H9 (cell line): ENCODE measurements around the gene SMIM41. TPM values are rescaled to one million over a fixed set of nuclear protein-coding genes. Genes with fewer than 3 reads are reported as not detected.

Source experiments
- DNase-seq: peaks from one replicate; pipeline ENCODE4 v3.0.0-alpha.2; 2017
- H2AFZ ChIP-seq: one replicate; pipeline ENCODE4 v1.6.1; 2013; ENCODE audit warnings: mild to moderate bottlenecking, low read length, control low read depth, moderate library complexity
- H2AK5ac ChIP-seq: 2 replicates; pipeline ENCODE4 v1.6.1; 2013; ENCODE audit warnings: low read length, control low read depth, mixed read lengths; ENCODE audit not compliant: insufficient read length
- H2BK120ac ChIP-seq: one replicate; pipeline ENCODE4 v1.6.1; 2013; ENCODE audit warnings: low read depth, mild to moderate bottlenecking, low read length, control low read depth, inconsistent platforms; ENCODE audit not compliant: poor library complexity, severe bottlenecking
- H2BK12ac ChIP-seq: 2 replicates; pipeline ENCODE4 v1.6.1; 2013; ENCODE audit warnings: low read length, control low read depth, mixed read lengths, low read depth; ENCODE audit not compliant: insufficient read length
- H2BK15ac ChIP-seq: 2 replicates; pipeline ENCODE4 v1.6.1; 2013; ENCODE audit warnings: low read depth, low read length, control low read depth
- H2BK20ac ChIP-seq: one replicate; pipeline ENCODE4 v1.6.1; 2013; ENCODE audit warnings: low read depth, mild to moderate bottlenecking, low read length, control low read depth, inconsistent platforms; ENCODE audit not compliant: poor library complexity, severe bottlenecking
- H2BK5ac ChIP-seq: 2 replicates; pipeline ENCODE4 v1.6.1; 2013; ENCODE audit warnings: low read length, control low read depth, mixed read lengths; ENCODE audit not compliant: insufficient read length
- H3K14ac ChIP-seq: 2 replicates; pipeline ENCODE4 v1.6.1; 2013; ENCODE audit warnings: low read length, control low read depth; ENCODE audit not compliant: insufficient read depth
- H3K18ac ChIP-seq: 2 replicates; pipeline ENCODE4 v1.6.1; 2013; ENCODE audit warnings: low read depth, mild to moderate bottlenecking, mixed read lengths, low read length, control low read depth; ENCODE audit not compliant: insufficient read length
- H3K23ac ChIP-seq: 2 replicates; pipeline ENCODE4 v1.6.1; 2013; ENCODE audit warnings: low read length, control low read depth, mixed read lengths, low read depth; ENCODE audit not compliant: insufficient read length
- H3K23me2 ChIP-seq: 2 replicates; pipeline ENCODE4 v1.6.1; 2013; ENCODE audit warnings: low read depth, mild to moderate bottlenecking, mixed read lengths, low read length, control low read depth; ENCODE audit not compliant: insufficient read length, poor library complexity, severe bottlenecking
- H3K27ac ChIP-seq: 2 replicates; pipeline ENCODE4 v1.5.1; 2013; ENCODE audit warnings: low read length, control low read depth, mixed read lengths, low read depth; ENCODE audit not compliant: insufficient read length
- H3K27me3 ChIP-seq: 2 replicates; pipeline ENCODE4 v1.6.1; 2013; ENCODE audit warnings: low read length, control low read depth, inconsistent platforms; ENCODE audit not compliant: insufficient read depth
- H3K4ac ChIP-seq: 2 replicates; pipeline ENCODE4 v1.6.1; 2013; ENCODE audit warnings: low read depth, mild to moderate bottlenecking, control low read depth, inconsistent platforms, low read length, moderate library complexity
- H3K4me1 ChIP-seq: 2 replicates; pipeline ENCODE4 v1.6.1; 2013; ENCODE audit warnings: low read length, control low read depth, inconsistent platforms; ENCODE audit not compliant: insufficient read depth
- H3K4me2 ChIP-seq: 2 replicates; pipeline ENCODE4 v1.6.1; 2013; ENCODE audit warnings: low read length, control low read depth, mixed read lengths; ENCODE audit not compliant: insufficient read length, insufficient read depth
- H3K56ac ChIP-seq: 2 replicates; pipeline ENCODE4 v1.6.1; 2013; ENCODE audit warnings: low read depth, mild to moderate bottlenecking, mixed read lengths, low read length, control low read depth; ENCODE audit not compliant: insufficient read length
- H3K79me1 ChIP-seq: 2 replicates; pipeline ENCODE4 v1.6.1; 2013; ENCODE audit warnings: low read depth, mild to moderate bottlenecking, moderate library complexity, low read length, control low read depth, inconsistent platforms; ENCODE audit not compliant: insufficient read depth, poor library complexity, severe bottlenecking
- H3K79me2 ChIP-seq: 2 replicates; pipeline ENCODE4 v1.6.1; 2013; ENCODE audit warnings: low read length, control low read depth, inconsistent platforms; ENCODE audit not compliant: insufficient read depth
- H3K9ac ChIP-seq: 2 replicates; pipeline ENCODE4 v1.6.1; 2013; ENCODE audit warnings: low read length, control low read depth, mixed read lengths; ENCODE audit not compliant: insufficient read length; ENCODE audit errors: extremely low read depth
- H3K9me3 ChIP-seq: one replicate; pipeline ENCODE4 v1.6.1; 2013; ENCODE audit warnings: low read depth, low read length, inconsistent platforms; ENCODE audit not compliant: control insufficient read depth
- H3T11ph ChIP-seq: one replicate; pipeline ENCODE4 v1.6.1; 2013; ENCODE audit warnings: mild to moderate bottlenecking, low read length, control low read depth, inconsistent platforms
- H4K20me1 ChIP-seq: one replicate; pipeline ENCODE4 v1.6.1; 2013; ENCODE audit not compliant: control insufficient read depth, insufficient read length, insufficient read depth
- H4K5ac ChIP-seq: 2 replicates; pipeline ENCODE4 v1.6.1; 2013; ENCODE audit warnings: low read depth, mild to moderate bottlenecking, mixed read lengths, low read length, control low read depth; ENCODE audit not compliant: insufficient read length
- H4K8ac ChIP-seq: replicated peaks from 2 replicates; pipeline ENCODE4 v1.6.1; 2013; ENCODE audit warnings: low read length, control low read depth, mixed read lengths, low read depth; ENCODE audit not compliant: insufficient read length
- H4K91ac ChIP-seq: 2 replicates; pipeline ENCODE4 v1.6.1; 2013; ENCODE audit warnings: low read depth, mild to moderate bottlenecking, moderate library complexity, mixed read lengths, low read length, control low read depth; ENCODE audit not compliant: insufficient read length
- H3K27ac Mint-ChIP-seq, 3 experiments: 2 replicates in 2 of 3; 3 replicates in 1 of 3; pipeline ENCODE4 v1.8.0; 2020 to 2021; ENCODE audit warnings: mixed read lengths in 3 of 3, mild to moderate bottlenecking in 1 of 3, moderate library complexity in 1 of 3
- H3K27me3 Mint-ChIP-seq: 2 replicates; pipeline ENCODE4 v1.8.0; 2021; ENCODE audit warnings: low read depth, mild to moderate bottlenecking, moderate library complexity, mixed read lengths
- H3K36me3 Mint-ChIP-seq, 3 experiments: 2 replicates in 2 of 3; 3 replicates in 1 of 3; pipeline ENCODE4 v1.8.0; 2020 to 2021; ENCODE audit warnings: low read depth in 3 of 3, mixed read lengths in 3 of 3; ENCODE audit not compliant: insufficient read depth in 1 of 3
- H3K4me1 Mint-ChIP-seq, 2 experiments: 2 replicates each; pipeline ENCODE4 v1.8.0; 2020; ENCODE audit warnings: mixed read lengths in 2 of 2
- H3K4me3 Mint-ChIP-seq, 2 experiments: 2 replicates in 1 of 2; 3 replicates in 1 of 2; pipeline ENCODE4 v1.8.0; 2020 to 2021; ENCODE audit warnings: mild to moderate bottlenecking in 2 of 2, mixed read lengths in 2 of 2, moderate library complexity in 1 of 2
- H3K9me3 Mint-ChIP-seq, 2 experiments: 2 replicates in 1 of 2; 3 replicates in 1 of 2; pipeline ENCODE4 v1.8.0; 2020; ENCODE audit warnings: mild to moderate bottlenecking in 2 of 2, mixed read lengths in 2 of 2, moderate library complexity in 1 of 2
- CTCF ChIP-seq: fragments of 200-600 bp; sonication (generic); conservative IDR thresholded peaks from 3 replicates; pipeline ENCODE4 v1.8.0; 2021; ENCODE audit warnings: antibody characterized with exemption, mild to moderate bottlenecking
- WGBS: extraction: QIAGEN DNeasy Blood & Tissue Kit; methylation state at CpG from one replicate; pipeline ENCODE4 v1.1.7; 2013; ENCODE audit warnings: missing lambda C conversion rate, low lambda C conversion rate, mixed read lengths; ENCODE audit not compliant: insufficient read length; ENCODE audit errors: extremely low coverage; 5-methylcytosine and 5-hydroxymethylcytosine counted together
- total RNA-seq: library from RNA; stranded (reverse); gene quantifications from 2 replicates; pipeline ENCODE4 v1.2.1, GENCODE V29; 2021

SMIM41 gene
- total RNA-seq, 1 experiment from 2014 or later = not detected

GRCh38 chr12:52125476-52125900 lies 46.0 kb downstream of the SMIM41 start:
- no peaks in the 10 kb centered on the region for H3K9me3 Mint-ChIP-seq
- H3K36me3 Mint-ChIP-seq = no peaks in the 10 kb centered on the region; a peak in 1 of 7 replicates
- peak; percentile 86 for DNase-seq

More at GRCh38 chr12:52125476-52125900, 46.0 kb downstream of the SMIM41 start:
- Histone ChIP-seq H3K23ac (no peak overlapping the region), H3K14ac (peak overlapping the region; percentile 30; the same call in 1 of the 2 replicates), H2AFZ (no peak overlapping the region), H3K23me2 (no peaks in the 10 kb centered on the region), H3K9me3 (no peaks in the 10 kb centered on the region), H3K79me1 (no peaks in the 10 kb centered on the region), H3T11ph (no peak overlapping the region), H4K5ac (no peak overlapping the region), H4K91ac (no peak overlapping the region), H3K4ac (no peak overlapping the region), H3K18ac (peak overlapping the region; percentile 44), H3K27me3 (no peaks in the 10 kb centered on the region), H3K4me1 (peaks cover 35% of the 10 kb centered on the region), H4K8ac (no peak overlapping the region), H3K27ac (peak overlapping the region; percentile 60), H2BK5ac (peak overlapping the region; percentile 36), H3K79me2 (no peaks in the 10 kb centered on the region), H3K4me2 (peak overlapping the region; percentile 17), H4K20me1 (no peaks in the 10 kb centered on the region), H2BK12ac (no peak overlapping the region), H2BK15ac (no peak overlapping the region), H2AK5ac (no peak overlapping the region), H2BK120ac (no peak overlapping the region), H3K9ac (no peak overlapping the region), H3K56ac (no peak overlapping the region), H2BK20ac (no peak overlapping the region)
- H3K27ac Mint-ChIP-seq = peak overlapping the region; percentile 95 to 98 (median 97)
- TF ChIP-seq CTCF = no peak
- H3K4me3 Mint-ChIP-seq = peak overlapping the region; percentile 27 to 54; a peak in 2 of 5 replicates
- peaks cover 69 to 77% of the 10 kb centered on the region in 2 experiments for H3K4me1 Mint-ChIP-seq
- peaks cover 7% of the 10 kb centered on the region for H3K27me3 Mint-ChIP-seq
- no CpG with 5 or more reads among the region's 6 CpGs for WGBS
